Measurements from ENCODE around the gene GFOD1. TPM values are rescaled to one million over a fixed set of nuclear protein-coding genes. Genes with fewer than 3 reads are reported as not detected.

The GFOD1 gene
- total and polyA plus RNA-seq, 2 of the 4 experiments (the other 2 are of a cell fraction), result 1.8 to 3.4 TPM

- WGBS, 2 experiments (ENCODE audit: extremely low coverage in 2 of 2, insufficient read length in 1 of 2), result 100% methylated on average over 1 of the region's 4 CpGs; no CpG with 5 or more reads in 1 of the 2 experiments
- Histone ChIP-seq H4K5ac (ENCODE audit: low read depth, low read length) (no peak overlapping the region), H2BK15ac (ENCODE audit: low read depth, low read length) (no peak overlapping the region), H3K9ac (ENCODE audit: low read depth, low read length) (no peak overlapping the region), H2BK5ac (ENCODE audit: low read depth, low read length, poor library complexity, severe bottlenecking) (no peak overlapping the region), H3K4ac (ENCODE audit: low read depth, low read length) (no peak overlapping the region), H3K27me3 (ENCODE audit: control insufficient read depth, insufficient read depth, low read length) (no peaks in the 10 kb centered on the region), H3K27ac (ENCODE audit: insufficient read depth, low read length) (no peak overlapping the region), H3K36me3 (ENCODE audit: control insufficient read depth, insufficient read depth, low read length) (0 out of 2 replicates have a peak, but pooled peaks cover 2% of the 10 kb centered on the region), H2BK120ac (ENCODE audit: low read depth, low read length) (no peak overlapping the region), H3K9me3 (ENCODE audit: control insufficient read depth, insufficient read depth, low read length) (no peaks in the 10 kb centered on the region), H3K9me1 (ENCODE audit: insufficient read depth, low read length) (peaks cover 9% of the 10 kb centered on the region; the same call in 1 of the 2 replicates), H4K91ac (ENCODE audit: insufficient read depth, low read depth, low read length) (no peak overlapping the region), H4K8ac (ENCODE audit: low read depth in 2 of 2, low read length in 2 of 2) (no peak overlapping the region), H3K4me2 (ENCODE audit: low read depth, low read length) (no peak overlapping the region), H3K4me1 (ENCODE audit: control insufficient read depth, insufficient read depth, low read length) (no peaks in the 10 kb centered on the region), H3K4me3 (ENCODE audit: insufficient read depth, low read depth, low read length) (no peak overlapping the region), H3K18ac (ENCODE audit: low read depth, low read length) (no peak overlapping the region), H2AFZ (replicated peaks; ENCODE audit: low read length, poor library complexity) (no peak overlapping the region), H2AK5ac (ENCODE audit: low read depth, low read length) (no peak overlapping the region), H2BK20ac (ENCODE audit: low read depth, low read length) (no peak overlapping the region), H4K20me1 (ENCODE audit: insufficient read depth, low read length) (no peaks in the 10 kb centered on the region), H3K79me1 (ENCODE audit: low read depth in 1 of 2, low read length in 2 of 2) (peaks cover 6 to 43% of the 10 kb centered on the region in 2 experiments), H2AK9ac (replicated peaks; ENCODE audit: low read depth, low read length, poor library complexity) (no peak overlapping the region), H3K23ac (ENCODE audit: low read depth, low read length) (no peak overlapping the region), H3K56ac (ENCODE audit: extremely low read depth, insufficient read depth, low read length) (no peak overlapping the region), H3K14ac (replicated peaks; ENCODE audit: low read depth, low read length) (no peak overlapping the region; the same call in 1 of the 2 replicates)
- ChIA-PET POLR2A (ENCODE audit: unreplicated experiment) (no interaction called here), CTCF (no interaction called here)
- dilution Hi-C loops (cut with HindIII; ENCODE audit: low sequenced_read_pairs, unreplicated experiment) (no loop called here), intact Hi-C loops (cut with micrococcal nuclease) (no loop called here), in situ Hi-C loops (cut with MboI; ENCODE audit: low sequenced_read_pairs) (no loop called here)
- TF ChIP-seq NFE2L2 (IDR thresholded peaks at IDR 0.05; ENCODE audit: low read depth, low read length), result no peak
- TF ChIP-seq RCOR1 (IDR thresholded peaks at IDR 0.05; ENCODE audit: insufficient replicate concordance, low read length), result no peak
- TF ChIP-seq RFX5 (IDR thresholded peaks at IDR 0.05; ENCODE audit: low read depth, low read length), result no peak
- no peak for TF ChIP-seq RAD21 (IDR thresholded peaks at IDR 0.05; ENCODE audit: low read length)
- no peak for TF ChIP-seq MAZ (IDR thresholded peaks at IDR 0.05; ENCODE audit: borderline replicate concordance, low read depth, low read length)
- no peak for TF ChIP-seq SMC3 (IDR thresholded peaks at IDR 0.05; ENCODE audit: low read depth, low read length)
- TF ChIP-seq USF2 (IDR thresholded peaks at IDR 0.05; ENCODE audit: low read depth, low read length), result no peak
- TF ChIP-seq CTCF (conservative IDR thresholded peaks at IDR 0.05; ENCODE audit: low read depth, low read length), result no peak
- no peak for TF ChIP-seq MXI1 (IDR thresholded peaks at IDR 0.05; ENCODE audit: borderline replicate concordance, low read depth, low read length)
- TF ChIP-seq MAFK (IDR thresholded peaks at IDR 0.05; ENCODE audit: low read depth, low read length), result no peak
- no TSS peak for BruUV-seq (replicated peaks)
- ATAC-seq (ENCODE audit: low read depth) (no peak), DNase-seq (no peak)
Measured at GRCh38 chr6:13479971-13480434, 7.4 kb downstream of the GFOD1 start.
